NCI-H146 treated with DMSO at 0.1 percent for 48 hours (cell line): ENCODE results near the gene PRRG1.
"Not testable (repeated sequence)": the region's sequence is repeated elsewhere in the genome, so short reads cannot be mapped to it uniquely, and the experiment has no call there.

Source experiments
- DNase-seq: peaks from one replicate; lab custom pipeline; 2025; ENCODE audit not compliant: unreplicated experiment; lab: John Stamatoyannopoulos, UW

PRRG1 gene

DNA sequence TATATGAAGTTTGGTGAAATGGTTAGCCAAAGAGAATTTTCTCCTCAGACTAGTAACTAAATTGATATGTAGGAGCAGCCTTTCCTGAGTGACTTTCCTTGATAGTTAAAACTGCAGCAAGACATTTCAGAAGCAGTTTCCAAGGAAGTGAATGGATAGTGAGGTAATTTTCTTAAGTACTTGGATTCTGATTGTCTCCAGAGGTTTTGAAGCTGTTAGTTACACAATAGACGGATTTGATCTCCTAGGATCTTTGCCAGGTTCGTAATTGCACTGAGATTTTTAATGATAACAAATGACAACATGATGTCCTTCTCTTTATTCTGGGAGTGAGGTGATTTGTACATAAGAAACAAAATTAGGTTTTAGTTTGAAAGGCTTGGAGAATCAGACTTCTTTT, 29.2 kb downstream of the PRRG1 start:
- no peak for DNase-seq

DNA sequence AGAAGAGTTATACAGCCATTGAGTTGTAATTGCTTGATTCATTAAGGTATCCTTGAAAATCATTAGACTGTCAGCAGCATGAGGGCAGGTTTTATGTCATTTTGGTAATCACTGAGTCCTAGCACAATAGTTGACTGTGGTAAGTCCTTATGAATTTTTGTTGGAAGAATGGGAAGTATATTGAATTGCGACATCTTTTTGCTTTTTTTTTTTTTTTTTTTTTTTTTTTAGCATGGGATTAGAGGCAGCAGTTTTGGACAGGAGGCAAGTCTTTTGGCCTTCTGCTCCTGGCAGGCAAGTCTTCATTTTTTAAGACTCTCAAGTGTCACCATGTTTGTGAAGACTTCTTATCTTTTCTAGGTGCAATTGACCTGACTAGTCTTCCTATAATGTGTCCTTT, 29.7 kb downstream of the PRRG1 start:
- DNase-seq, result no peak

DNA sequence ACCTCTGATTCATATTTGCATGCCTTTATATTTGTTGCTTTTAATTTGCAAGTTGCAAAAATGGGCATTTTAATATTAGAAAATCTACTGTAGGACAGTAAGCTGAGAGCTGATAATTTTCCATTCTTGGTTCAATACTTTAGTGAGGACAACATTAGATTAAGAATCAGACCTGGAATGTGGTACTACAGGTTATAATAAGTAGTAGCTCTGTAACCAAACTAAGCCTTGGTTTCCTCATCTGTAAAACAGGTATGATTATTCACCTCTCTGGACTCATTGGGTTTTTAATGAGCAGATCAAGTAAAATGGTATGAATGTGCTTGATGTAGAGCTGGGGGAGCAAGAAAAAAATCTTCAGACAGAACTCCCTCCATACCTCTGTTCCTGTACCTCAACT, 31.1 kb downstream of the PRRG1 start:
- DNase-seq, result no peak

DNA sequence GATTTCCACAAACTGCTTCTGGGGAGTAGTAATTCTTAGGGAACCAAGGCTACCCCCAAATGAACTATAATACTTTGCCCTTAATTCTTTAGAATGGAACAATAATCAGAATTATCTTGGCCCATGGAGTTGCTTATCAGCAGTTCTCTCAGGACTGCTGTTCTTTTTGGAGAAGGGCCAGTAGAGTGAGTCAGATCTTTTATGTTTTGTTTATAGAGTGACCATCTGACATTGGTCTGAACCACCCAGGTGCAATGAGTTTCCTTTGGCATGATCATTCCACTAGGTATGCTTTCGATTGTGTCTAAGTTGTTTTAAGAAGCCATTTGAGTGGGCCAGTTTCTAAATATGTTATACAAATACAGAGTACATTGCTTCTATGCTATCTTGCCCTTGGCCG, 31.8 kb downstream of the PRRG1 start:
- DNase-seq, result no peak

DNA sequence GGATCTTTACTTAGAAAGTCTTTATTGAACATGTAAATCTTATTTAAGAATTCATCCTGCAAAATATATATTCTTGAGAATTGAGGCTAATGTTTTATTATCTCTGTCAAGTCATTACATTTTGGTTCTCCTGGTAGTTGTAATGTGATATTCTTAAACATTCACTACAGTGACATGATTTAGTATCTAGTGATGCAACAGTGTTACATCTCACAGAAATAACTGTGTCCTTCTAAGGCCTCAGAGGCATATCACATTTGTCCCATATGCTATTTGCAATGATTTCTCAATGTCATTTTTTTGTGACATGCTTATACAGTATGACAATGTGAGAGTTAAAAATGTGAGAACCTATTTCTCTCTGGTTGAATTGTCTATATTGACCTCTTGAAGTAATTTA, 34.1 kb downstream of the PRRG1 start:
- DNase-seq, result no peak

DNA sequence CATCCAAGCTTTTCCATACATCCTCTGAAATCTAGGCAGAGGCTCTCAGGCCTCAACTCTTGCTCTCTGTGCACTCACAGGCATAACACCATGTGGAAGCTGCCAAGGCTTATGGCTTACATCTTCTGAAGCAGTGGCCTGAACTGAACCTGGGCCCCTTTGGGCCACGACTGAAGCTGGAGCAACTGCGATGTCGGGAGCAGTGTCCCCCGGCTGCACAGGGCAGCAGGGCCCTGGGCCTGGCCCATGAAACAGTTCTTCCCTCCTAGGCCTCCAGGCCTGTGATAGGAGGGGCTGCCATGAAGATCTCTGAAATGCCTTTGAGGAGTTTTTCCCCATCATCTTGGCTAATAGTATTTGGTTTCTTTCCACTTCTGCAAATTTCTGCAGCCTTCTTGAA, 39.2 kb downstream of the PRRG1 start:
- no peak for DNase-seq

DNA sequence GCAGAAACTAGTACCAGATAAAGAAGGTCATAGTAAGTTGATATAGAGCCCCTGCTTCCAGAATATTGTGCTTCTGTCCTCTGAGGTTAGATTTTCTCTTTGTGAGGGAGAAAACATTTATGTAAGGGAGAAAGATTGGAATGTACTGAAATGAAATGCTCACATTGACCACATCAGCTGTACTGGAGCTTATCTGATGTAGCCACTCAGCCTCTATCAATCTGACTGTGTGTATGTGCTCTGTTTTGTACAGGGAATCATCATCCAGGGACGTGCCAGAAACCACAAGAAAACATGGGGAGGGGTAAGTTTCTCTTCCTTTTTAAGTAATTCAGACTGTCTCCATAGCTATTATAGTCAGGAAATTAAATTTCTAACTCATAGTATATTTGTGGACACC, 56.8 kb downstream of the PRRG1 start:
- no peak for DNase-seq

DNA sequence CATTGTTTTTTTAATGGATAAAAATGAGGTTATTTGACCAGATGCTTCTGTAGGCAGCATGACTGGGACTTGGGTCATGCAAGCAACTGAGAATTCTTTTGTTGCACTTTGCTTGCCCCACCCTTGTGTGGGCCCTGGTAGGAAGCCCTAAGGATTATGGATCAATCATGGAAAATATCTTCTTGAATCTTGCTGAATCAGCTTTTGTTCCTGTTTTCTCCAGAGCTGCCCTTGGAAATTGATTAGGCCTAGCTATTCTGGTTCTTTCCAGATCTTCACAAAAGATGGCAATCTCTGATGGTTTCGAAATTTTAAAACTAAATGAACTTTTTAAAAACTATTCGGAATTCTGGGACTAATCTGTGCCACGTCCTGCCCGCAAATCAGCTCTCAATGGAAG, 58.6 kb downstream of the PRRG1 start:
- DNase-seq, result no peak

DNA sequence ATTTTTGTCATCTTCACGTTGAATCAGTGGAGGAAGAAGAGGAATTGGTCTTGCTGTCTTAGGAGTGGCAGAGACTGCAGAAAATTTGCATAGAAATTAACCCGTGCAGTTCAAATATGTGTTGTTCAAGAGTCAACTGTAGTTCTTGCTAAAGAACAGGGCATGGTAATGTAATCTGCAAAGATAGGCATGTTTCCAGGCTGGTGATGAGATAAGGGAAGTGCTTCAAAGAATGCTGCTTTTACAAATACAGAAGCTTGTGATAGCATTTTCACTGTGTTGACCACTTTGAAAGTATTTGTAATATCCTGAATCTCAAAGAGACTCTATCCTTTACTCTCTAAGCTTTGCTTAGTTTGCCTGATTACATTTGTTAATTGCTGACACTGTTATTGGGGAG, 60.1 kb downstream of the PRRG1 start:
- no peak for DNase-seq

DNA sequence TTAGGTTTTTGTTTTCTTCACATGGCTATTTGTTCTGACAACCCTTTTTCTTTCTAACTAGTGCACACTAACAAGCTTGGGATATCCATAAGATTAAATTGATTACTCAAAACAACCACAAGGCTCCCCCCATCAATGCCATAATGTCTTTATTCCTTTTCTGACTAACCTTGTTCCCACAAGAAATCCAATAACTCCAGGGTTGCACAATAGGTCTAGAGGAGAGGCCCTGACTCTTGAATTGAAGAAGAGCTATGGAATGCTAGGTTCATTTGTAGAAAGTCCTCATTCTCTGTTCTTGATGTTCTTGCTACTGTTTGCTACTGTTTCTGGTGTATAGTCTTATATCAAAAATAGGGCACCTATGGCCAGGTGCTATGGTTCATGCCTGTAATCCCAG, 71.0 kb downstream of the PRRG1 start:
- DNase-seq, result no peak

DNA sequence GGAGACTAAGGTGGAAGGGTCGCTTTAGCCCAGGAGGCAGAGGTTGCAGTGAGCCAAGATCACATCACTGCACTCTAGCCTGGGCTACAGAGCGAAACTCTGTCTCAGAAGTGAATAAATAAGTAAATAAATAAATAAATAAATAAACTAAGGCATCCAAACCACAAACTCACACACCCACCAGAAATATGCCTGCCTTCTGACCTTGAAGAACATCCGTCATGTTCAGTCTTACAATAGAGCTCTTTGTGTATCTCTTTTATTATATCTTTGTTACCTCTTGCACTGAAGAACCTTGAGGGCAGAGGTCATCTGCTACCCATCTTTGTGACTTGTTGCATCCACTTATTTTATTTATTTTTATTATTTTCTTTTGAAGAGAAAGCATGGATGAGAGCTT, 71.6 kb downstream of the PRRG1 start:
- no peak for DNase-seq

DNA sequence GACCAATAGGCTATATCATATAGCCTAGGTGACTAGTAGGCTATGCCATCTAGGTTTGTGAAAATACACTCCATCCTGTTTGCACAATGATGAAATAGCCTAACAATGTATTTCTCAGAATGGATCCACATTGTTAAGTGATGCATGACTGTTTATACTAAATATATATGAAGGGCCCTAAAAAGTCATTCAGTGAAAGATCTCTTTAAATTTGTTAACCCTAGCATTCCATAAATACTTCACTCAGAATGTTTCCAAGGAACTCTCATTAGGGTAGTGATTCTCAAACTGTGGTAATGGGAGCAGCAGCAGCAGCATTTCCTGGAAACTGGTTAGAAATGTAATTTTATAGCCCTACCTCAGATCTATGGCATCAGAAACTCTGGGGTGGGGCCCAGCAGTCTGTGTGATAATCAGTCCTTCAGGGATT, 74.9 kb downstream of the PRRG1 start:
- DNase-seq, result no peak

DNA sequence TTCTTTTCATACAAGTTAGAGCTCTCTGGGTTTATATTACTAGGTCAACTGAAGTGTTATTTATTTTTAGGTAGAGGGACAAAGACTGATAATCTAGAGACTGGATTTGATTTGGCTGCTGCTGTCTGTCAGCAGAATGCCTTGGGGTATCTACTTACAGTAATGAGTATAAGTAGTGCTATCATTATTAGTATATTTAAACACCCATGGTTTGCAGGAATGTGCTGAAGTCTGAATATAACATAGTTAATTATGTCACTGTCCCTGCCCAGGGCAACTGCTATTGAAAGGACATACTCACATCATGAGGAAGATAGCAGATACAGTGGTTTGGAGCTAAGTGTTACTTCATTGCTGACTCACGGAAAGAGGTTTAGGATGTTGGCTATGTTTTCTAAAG, 76.2 kb downstream of the PRRG1 start:
- DNase-seq, result no peak

DNA sequence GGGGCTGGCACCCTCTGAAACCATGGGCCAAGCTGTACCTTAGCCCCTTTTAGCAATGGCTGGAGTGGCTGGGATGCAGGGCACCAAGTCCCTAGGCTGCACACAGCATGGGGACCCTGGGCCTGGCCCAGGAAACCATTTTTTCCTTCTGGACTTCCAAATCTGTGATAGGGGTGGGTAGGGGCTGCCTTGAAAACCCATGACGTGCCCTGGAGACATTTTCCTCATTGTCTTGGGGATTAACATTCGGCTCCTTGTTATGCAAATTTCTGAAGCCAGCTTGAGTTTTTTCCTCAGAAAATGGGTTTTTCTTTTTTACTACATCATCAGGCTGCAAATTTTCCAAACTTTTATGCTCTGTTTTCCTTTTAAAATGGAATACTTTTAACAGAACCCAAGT, 79.8 kb downstream of the PRRG1 start:
- DNase-seq, result not testable (repeated sequence)

DNA sequence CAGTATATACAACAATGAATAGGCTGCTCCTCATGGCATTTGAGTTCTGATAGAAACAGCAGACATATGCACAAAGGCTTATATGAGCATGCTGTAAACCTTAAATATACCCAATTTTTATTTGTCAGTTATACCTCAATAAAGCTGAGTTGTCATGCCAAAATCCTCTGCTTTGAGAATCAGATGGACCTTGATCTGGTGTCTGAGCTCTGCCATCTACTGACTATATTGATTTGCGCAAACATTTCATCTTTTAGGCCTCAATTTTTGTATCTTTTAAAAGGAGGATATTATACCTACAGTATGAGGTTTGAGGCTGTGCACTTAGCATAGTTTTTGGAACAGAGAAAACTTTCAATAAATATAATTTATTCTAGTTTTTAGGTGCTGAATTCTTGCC, 85.2 kb downstream of the PRRG1 start:
- no peak for DNase-seq

DNA sequence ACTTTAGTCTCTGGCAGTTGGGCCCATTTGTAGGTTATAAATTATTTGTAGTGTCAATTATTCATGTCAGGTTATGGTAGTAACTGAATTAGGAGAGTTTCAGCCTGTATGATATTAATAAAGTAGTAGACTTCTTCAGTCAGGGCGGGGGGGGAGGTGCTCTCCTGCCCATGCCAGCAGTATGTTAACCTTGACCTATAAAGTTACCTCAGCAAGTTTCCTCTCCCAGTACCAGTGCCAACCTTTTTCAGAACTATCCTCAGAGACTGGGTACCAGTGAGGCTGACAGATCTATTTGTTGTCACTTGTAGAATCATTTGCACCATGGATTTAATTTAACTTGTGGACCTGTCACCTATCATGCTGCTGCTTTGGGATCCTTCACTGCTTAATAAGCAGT, 88.0 kb downstream of the PRRG1 start:
- DNase-seq, result no peak

DNA sequence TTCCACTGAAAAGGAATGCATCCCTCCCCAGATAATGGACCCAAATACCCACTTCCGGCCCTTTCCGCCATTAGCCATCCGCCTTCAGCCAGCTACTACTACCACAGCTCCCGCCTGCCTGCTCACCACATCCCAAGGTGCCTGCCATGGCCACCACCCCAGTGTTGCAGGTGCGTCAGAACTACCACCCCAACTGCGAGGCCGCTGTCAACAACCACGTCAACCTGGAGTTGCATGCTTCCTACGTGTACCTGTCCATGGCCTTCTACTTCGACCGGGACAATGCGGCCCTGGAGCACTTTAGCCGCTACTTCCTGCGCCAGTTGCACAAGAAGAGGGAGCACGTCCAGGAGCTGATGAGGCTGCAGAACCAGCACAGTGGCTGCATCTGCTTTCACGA, 92.2 kb downstream of the PRRG1 start:
- DNase-seq, result no peak

DNA sequence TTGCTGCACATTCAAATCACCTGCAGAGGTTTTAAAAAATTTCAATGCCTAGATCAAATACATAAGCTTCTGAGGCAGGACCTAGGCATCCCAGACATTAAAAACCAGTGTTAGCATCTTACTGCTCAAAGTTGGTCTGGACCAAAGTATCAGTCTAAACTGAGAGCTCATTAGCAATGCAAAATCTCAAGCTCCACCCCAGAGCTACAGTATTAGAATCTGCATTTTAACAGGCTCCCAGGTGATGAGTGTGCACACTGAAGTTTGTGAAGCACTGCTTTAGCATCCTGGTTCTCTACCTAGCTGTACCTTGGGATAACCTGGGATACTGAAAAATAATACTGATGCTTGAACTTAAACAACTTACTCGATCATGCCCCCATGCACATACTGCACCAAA, 96.0 kb downstream of the PRRG1 start:
- no peak for DNase-seq

DNA sequence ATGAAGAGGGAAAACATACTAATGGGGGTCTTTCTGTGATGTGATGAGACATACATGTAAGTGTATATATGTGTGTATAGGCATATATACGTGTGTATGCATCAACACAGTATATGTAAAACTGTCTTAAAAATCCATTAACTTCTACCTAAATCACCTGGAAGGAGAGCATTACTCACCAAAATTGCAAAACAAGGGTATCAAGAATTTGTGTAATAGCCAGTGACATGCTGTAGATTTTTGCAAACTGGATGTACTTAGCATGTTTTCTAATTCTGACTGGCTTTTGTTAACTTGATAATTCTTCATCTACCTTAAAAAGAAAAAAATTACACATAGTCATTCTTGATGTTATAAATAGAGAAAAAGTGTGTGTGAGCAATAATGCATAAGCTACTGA, 104.7 kb downstream of the PRRG1 start:
- no peak for DNase-seq

DNA sequence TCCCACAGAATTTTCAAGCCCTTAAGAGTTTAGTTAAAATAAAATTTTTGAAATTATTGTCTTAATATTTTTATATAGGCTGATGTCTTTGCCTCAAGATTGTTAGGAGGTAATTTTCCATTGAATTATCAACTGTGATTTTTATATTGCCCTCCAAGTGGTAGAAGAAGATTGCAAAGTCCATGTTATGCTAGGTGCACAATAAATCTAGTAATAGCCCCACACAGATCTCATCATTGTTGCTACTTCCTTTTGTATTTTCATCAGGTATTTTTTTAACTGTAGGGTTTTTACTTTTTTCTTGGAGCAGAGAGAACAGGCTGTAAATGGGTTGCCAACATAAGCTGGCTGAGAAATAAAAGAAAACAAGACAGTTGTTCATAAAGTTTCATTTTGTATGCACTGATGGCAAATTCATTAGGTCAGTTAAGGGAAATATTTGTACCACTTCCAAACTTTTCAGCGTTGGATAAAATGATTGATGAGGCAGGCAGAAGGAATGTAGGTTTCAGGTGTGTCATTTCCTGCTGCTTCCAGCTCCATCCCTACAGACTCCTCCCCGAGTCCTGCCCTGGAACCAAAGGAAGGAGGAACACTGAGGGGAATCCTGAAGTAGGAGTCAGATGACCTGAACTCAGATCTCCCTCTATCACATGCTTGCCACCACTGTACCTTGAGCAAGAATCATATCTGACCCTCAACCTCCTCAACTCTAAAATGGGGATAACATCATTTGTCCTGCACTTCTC, 105.5 kb downstream of the PRRG1 start:
- no peak for DNase-seq

DNA sequence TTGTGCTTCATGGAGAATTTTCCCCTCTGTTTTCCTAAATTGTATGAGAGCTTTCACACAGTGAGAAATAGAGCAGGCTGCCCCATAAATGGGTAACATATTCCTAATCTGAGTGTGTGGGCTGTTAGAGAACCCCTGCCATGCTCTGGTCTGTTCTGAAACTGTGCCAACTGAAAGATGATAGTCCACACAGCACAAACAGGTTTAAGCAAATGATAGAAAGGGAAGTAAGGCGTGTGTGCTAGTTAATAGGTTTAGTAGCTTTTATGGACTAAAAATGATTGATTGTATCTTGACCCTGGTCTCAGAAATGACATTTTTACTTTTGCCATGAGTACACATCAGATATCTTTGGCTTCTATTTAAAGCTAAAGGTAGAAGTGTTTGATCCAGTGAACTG, 106.2 kb downstream of the PRRG1 start:
- DNase-seq, result no peak

DNA sequence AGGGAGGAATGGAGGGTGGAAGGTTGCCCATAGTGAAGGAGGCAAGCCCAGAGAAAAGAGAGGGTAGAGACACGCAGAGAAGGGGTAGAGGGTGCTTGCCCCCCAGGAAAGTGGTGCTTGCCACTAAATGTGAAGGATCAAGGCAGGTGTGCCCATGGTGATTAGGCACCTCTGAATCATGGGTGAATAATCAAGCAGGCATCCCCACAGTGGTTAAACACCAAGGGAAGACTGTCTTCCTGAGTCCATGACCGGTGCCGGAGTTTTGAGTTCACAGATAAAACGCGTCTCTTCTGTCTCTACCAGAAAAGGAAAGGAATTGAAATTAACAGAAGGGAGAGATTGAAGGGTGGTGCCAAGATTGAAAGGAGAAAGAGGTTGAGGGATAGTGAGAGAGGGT, 111.1 kb downstream of the PRRG1 start:
- not testable (repeated sequence) for DNase-seq

DNA sequence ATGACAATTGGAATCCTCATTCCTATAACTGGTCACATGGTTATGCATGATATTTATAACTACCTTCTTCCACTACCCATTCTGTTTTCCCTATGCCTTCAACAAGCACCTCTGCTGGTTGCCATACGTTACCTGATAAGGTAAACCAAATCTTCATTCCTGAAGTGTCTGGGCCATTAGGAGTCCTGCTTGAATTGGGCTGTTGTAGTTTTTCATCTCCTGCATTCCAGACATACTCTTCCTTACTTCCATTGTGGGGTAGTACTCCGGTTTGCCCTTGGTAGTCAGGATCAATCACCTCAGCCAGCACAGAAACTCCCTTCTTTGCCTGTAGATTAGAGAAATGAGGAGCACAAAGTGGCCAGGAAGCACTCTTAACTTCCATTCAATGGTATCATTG, 113.2 kb downstream of the PRRG1 start:
- DNase-seq, result no peak
